Measurements from ENCODE around the gene TPRG1.

DNA sequence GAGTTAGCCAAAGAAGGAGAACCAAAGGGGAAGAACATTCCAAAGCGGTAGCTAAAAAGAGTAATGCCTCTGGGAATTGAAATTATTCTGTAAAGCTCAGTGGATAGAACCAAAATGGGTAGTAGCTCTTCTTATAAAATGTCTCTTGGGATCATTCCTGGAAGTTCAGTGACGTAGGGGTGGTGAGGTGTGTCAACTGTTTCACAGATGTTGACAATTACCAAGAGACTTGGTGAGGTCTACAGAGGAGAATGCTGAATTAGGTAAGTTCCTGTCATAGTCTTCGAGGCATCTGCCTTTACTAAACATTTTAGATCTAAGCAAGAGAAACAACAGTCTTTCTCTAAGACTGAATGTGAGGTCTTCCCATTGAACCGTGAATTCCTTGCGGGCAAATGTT lies 67.8 kb downstream of the TPRG1 start:
- TF ChIP-seq, protein P1, sequence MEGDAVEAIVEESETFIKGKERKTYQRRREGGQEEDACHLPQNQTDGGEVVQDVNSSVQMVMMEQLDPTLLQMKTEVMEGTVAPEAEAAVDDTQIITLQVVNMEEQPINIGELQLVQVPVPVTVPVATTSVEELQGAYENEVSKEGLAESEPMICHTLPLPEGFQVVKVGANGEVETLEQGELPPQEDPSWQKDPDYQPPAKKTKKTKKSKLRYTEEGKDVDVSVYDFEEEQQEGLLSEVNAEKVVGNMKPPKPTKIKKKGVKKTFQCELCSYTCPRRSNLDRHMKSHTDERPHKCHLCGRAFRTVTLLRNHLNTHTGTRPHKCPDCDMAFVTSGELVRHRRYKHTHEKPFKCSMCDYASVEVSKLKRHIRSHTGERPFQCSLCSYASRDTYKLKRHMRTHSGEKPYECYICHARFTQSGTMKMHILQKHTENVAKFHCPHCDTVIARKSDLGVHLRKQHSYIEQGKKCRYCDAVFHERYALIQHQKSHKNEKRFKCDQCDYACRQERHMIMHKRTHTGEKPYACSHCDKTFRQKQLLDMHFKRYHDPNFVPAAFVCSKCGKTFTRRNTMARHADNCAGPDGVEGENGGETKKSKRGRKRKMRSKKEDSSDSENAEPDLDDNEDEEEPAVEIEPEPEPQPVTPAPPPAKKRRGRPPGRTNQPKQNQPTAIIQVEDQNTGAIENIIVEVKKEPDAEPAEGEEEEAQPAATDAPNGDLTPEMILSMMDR (conservative IDR thresholded peaks at IDR 0.05 in 1 of 2, IDR thresholded peaks at IDR 0.05 in 1 of 2; ENCODE audit: low read depth in 1 of 2, low read length in 2 of 2) = no peak
- no peak for TF ChIP-seq EZH2 (IDR thresholded peaks at IDR 0.05; ENCODE audit: low read length, missing control alignments)

Measured in fibroblast of lung (primary cell).